GM19397 (cell line): Measurements from ENCODE around the gene INPP5E.
"Not testable (repeated sequence)": the region's sequence is repeated elsewhere in the genome, so short reads cannot be mapped to it uniquely, and the experiment has no call there.

Experiments
- ATAC-seq: cut with Tn5 transposase; IDR thresholded peaks from one replicate; pipeline ENCODE4 v1.9.1; 2021; ENCODE audit warnings: mild to moderate bottlenecking, moderate library complexity; ENCODE audit not compliant: unreplicated experiment

The INPP5E gene

GRCh38 chr9:136407061-136407460 lies 32.6 kb downstream of the INPP5E start:
- ATAC-seq = not testable (repeated sequence)

- ATAC-seq = not testable (repeated sequence)
These were observed 33.7 kb downstream of the INPP5E start for GRCh38 chr9:136405904-136406303.

- no peak for ATAC-seq
These were observed 34.2 kb downstream of the INPP5E start for GRCh38 chr9:136405481-136405880.

GRCh38 chr9:136404801-136405136 lies 34.9 kb downstream of the INPP5E start:
- no peak for ATAC-seq

GRCh38 chr9:136403915-136404800 lies 35.5 kb downstream of the INPP5E start:
- no peak for ATAC-seq

- ATAC-seq = no peak
These were observed 36.1 kb downstream of the INPP5E start for GRCh38 chr9:136403538-136403914.

GRCh38 chr9:136402067-136402466 lies 37.6 kb downstream of the INPP5E start:
- ATAC-seq = no peak

- ATAC-seq = no peak
These were observed 38.3 kb downstream of the INPP5E start for GRCh38 chr9:136401173-136401922.

- peak; percentile 65 for ATAC-seq
These were observed 39.4 kb downstream of the INPP5E start, which contains the start of gene SNAPC4 for GRCh38 chr9:136400038-136400834. Gene SNAPC4 (minus strand): TSS chr9:136400170. CDS start chr9:136398428, 1,742 bp downstream.

- ATAC-seq = peak; percentile 26
These were observed 40.2 kb downstream of the INPP5E start for GRCh38 chr9:136399176-136400037.

- ATAC-seq = no peak
These were observed 41.4 kb downstream of the INPP5E start for GRCh38 chr9:136398286-136398685.

GRCh38 chr9:136397643-136398042 lies 42.0 kb downstream of the INPP5E start:
- ATAC-seq = no peak

GRCh38 chr9:136396219-136396515 lies 43.5 kb downstream of the INPP5E start:
- no peak for ATAC-seq

GRCh38 chr9:136395345-136396218 lies 44.1 kb downstream of the INPP5E start:
- ATAC-seq = no peak

GRCh38 chr9:136395020-136395340 lies 44.7 kb downstream of the INPP5E start:
- no peak for ATAC-seq

GRCh38 chr9:136394312-136395019 lies 45.2 kb downstream of the INPP5E start:
- ATAC-seq = no peak

- ATAC-seq = no peak
These were observed 46.1 kb downstream of the INPP5E start for GRCh38 chr9:136393531-136393930.

GRCh38 chr9:136392538-136393449 lies 46.9 kb downstream of the INPP5E start:
- no peak for ATAC-seq
